GM12891 (cell line): ENCODE data around the gene MYCBP2.

Experiments used
- POLR2A ChIP-seq: IDR thresholded peaks from 2 replicates; pipeline ENCODE4 v1.6.1; 2011; ENCODE audit warnings: low read depth, low read length, control low read depth
- POLR2AphosphoS5 ChIP-seq: IDR thresholded peaks from 2 replicates; pipeline ENCODE4 v1.6.1; 2011; ENCODE audit warnings: low read depth, low read length, control low read depth
- POU2F2 ChIP-seq: IDR thresholded peaks from 2 replicates; pipeline ENCODE4 v1.6.1; 2011; ENCODE audit warnings: low read depth, mild to moderate bottlenecking, control low read depth, low read length, moderate library complexity
- TAF1 ChIP-seq: IDR thresholded peaks from 2 replicates; pipeline ENCODE4 v1.6.1; 2011; ENCODE audit warnings: low read depth, low read length, control low read depth

DNA sequence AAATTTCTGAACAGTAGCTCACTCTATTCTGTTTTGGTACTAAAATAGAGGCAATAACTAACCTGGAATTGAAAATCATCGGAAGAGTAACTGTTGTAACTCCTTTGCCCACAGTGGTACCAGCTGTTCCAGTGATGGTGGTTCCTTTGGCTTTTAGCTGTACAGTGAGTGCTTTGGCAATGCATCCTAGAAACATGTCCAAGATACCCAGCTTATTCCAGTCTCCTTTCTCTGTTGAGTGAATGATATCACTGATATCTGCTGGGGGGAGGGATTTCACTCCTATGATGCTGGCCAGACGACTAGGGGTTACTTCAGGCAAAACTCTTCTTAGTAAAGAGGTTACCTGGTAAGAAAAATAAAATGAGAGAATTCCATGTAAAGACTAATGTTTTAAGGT, 259.4 kb downstream of the MYCBP2 start:
- no peak for TF ChIP-seq POLR2A
- TF ChIP-seq POU2F2 = no peak
- TF ChIP-seq TAF1 = no peak
- no peak for TF ChIP-seq POLR2AphosphoS5
